K562 (cell line): Measurements from ENCODE around the gene ABCC1. TPM values are rescaled to one million over a fixed set of nuclear protein-coding genes. Genes with fewer than 3 reads are reported as not detected.

ENCODE experiments used
- ATAC-seq: fragments of 200-7000 bp; cut with Tn5 transposase; 3 replicates; pipeline ENCODE4 v1.9.1; 2020; ENCODE audit warnings: moderate library complexity
- BruUV-seq: library from RNA; stranded (reverse); fragments of 400-500 nt; replicated peaks from 2 replicates; lab custom pipeline; 2021; lab: Mats Ljungman, UMichigan
- CTCF ChIA-PET: fragments of 300-600 bp; formaldehyde crosslinking; extraction: SDS; loops from one replicate; lab custom pipeline; 2021; ENCODE audit warnings: low intra/inter-chr PET ratio; lab: Yijun Ruan, JAX
- POLR2A ChIA-PET: fragments of 300-600, 350-650 bp; sonication (Branson Sonifier 250); formaldehyde crosslinking; extraction: SDS; loops from one replicate; lab custom pipeline; 2021; ENCODE audit warnings: antibody characterized with exemption, inconsistent platforms; lab: Yijun Ruan, JAX
- DNase-seq, 4 experiments: peaks; one replicate each; pipeline versions ENCODE4 v3.0.0 to v3.0.0-alpha.2; 2011 to 2018; ENCODE audit warnings: low spot score in 3 of 4, mixed read lengths in 3 of 4; ENCODE audit errors: extremely low read depth in 1 of 4
- FAIRE-seq: peaks from 2 replicates; lab custom pipeline; 2011; peaks lifted over from hg19 to GRCh38; lab: Jason Lieb, UNC
- H2AFZ ChIP-seq: 2 replicates; pipeline ENCODE4 v1.6.0; 2011; ENCODE audit warnings: low read depth, low read length, control low read depth, inconsistent platforms
- H3K27ac ChIP-seq: fragments of 200-600 bp; 3 replicates; pipeline ENCODE4 v1.8.0; 2011; ENCODE audit warnings: low read depth, mild to moderate bottlenecking, control low read depth, inconsistent platforms, low read length, moderate library complexity, mixed read lengths; ENCODE audit errors: extremely low read depth
- H3K27me3 ChIP-seq, 2 experiments: fragments of 300-600 bp in 1 of 2; 2 replicates in 1 of 2; 3 replicates in 1 of 2; pipeline versions ENCODE4 v1.6.0 to v1.8.0; 2011; ENCODE audit warnings: inconsistent platforms in 2 of 2, low read length in 2 of 2, mild to moderate bottlenecking in 1 of 2, mixed read lengths in 1 of 2, moderate library complexity in 1 of 2; ENCODE audit not compliant: control insufficient read depth in 2 of 2, insufficient read depth in 2 of 2
- H3K36me3 ChIP-seq: fragments of 300-600 bp; 3 replicates; pipeline ENCODE4 v1.8.0; 2011; ENCODE audit warnings: mild to moderate bottlenecking, low read length, inconsistent platforms; ENCODE audit not compliant: control insufficient read depth, insufficient read depth
- H3K4me1 ChIP-seq, 2 experiments: fragments of 200-600 bp in 1 of 2; replicated peaks in 1 of 2; 2 replicates in 1 of 2; 3 replicates in 1 of 2; pipeline versions ENCODE4 v1.5.1 to v1.8.0; 2011; ENCODE audit warnings: inconsistent platforms in 2 of 2, low read length in 2 of 2, mild to moderate bottlenecking in 1 of 2, mixed read lengths in 1 of 2, moderate library complexity in 1 of 2; ENCODE audit not compliant: control insufficient read depth in 2 of 2, insufficient read depth in 2 of 2
- H3K4me2 ChIP-seq: 2 replicates; pipeline ENCODE4 v1.6.1; 2011; ENCODE audit warnings: low read length, control low read depth, inconsistent platforms, mixed read lengths; ENCODE audit not compliant: insufficient read depth
- H3K4me3 ChIP-seq: fragments of 200-600 bp; sonication (generic), shearing (Covaris generic); 2 replicates; pipeline ENCODE4 v1.5.1; 2016; ENCODE audit warnings: control low read depth, inconsistent platforms
- H3K79me2 ChIP-seq: fragments of 200-600 bp; 3 replicates; pipeline ENCODE4 v1.8.0; 2011; ENCODE audit warnings: low read length, inconsistent platforms; ENCODE audit not compliant: control insufficient read depth, insufficient read depth
- H3K9ac ChIP-seq, 2 experiments: 2 replicates each; pipeline versions ENCODE4 v1.6.0 to v1.6.1; 2011; ENCODE audit warnings: low read depth in 2 of 2, low read length in 2 of 2, control low read depth in 1 of 2, inconsistent platforms in 1 of 2, mild to moderate bottlenecking in 1 of 2, mixed read lengths in 1 of 2; ENCODE audit not compliant: insufficient read depth in 1 of 2
- H3K9me1 ChIP-seq: one replicate; pipeline ENCODE4 v1.6.0; 2011; ENCODE audit warnings: inconsistent platforms, mild to moderate bottlenecking, low read length, moderate library complexity; ENCODE audit not compliant: control insufficient read depth, insufficient read depth
- H3K9me3 ChIP-seq: replicated peaks from 2 replicates; pipeline ENCODE4 v1.5.1; 2011; ENCODE audit warnings: low read depth, low read length, inconsistent platforms; ENCODE audit not compliant: control insufficient read depth, insufficient read depth
- H4K20me1 ChIP-seq: replicated peaks from 2 replicates; pipeline ENCODE4 v1.6.1; 2011; ENCODE audit warnings: low read length, inconsistent platforms, mixed read lengths; ENCODE audit not compliant: control insufficient read depth, insufficient read depth
- CHD2 ChIP-seq: IDR thresholded peaks from 2 replicates; pipeline ENCODE4 v1.6.1; 2011; ENCODE audit warnings: low read depth, low read length
- MNT ChIP-seq, 2 experiments: fragments of 450-650 bp; conservative IDR thresholded peaks; 2 replicates each; pipeline ENCODE4 v1.6.1; 2017; ENCODE audit warnings: mild to moderate bottlenecking in 2 of 2, moderate library complexity in 2 of 2
- NR4A1 ChIP-seq, 2 experiments: fragments of 250-450 bp in 1 of 2; fragments of 450-650 bp in 1 of 2; sonication (Bioruptor Pico) in 1 of 2; IDR thresholded peaks; 2 replicates each; pipeline versions ENCODE4 v1.4.0 to v1.6.1; 2016 to 2020; ENCODE audit warnings: mild to moderate bottlenecking in 2 of 2, missing compliant biosample characterization in 1 of 2, missing genetic modification characterization in 1 of 2, moderate library complexity in 1 of 2
- PATZ1 ChIP-seq: fragments of 250-450 bp; sonication (Bioruptor Pico); IDR thresholded peaks from 2 replicates; pipeline ENCODE4 v1.5.0; 2020; ENCODE audit warnings: mild to moderate bottlenecking, borderline replicate concordance
- RAD21 ChIP-seq, 2 experiments: fragments of 250-450 bp in 1 of 2; fragments of 450-650 bp in 1 of 2; sonication (Bioruptor Pico) in 1 of 2; formaldehyde crosslinking in 1 of 2; IDR thresholded peaks in 1 of 2; conservative IDR thresholded peaks in 1 of 2; 2 replicates each; pipeline versions ENCODE4 v1.4.0 to v1.8.0; 2020 to 2022; ENCODE audit warnings: mild to moderate bottlenecking in 2 of 2, moderate library complexity in 1 of 2
- RFX1 ChIP-seq: fragments of 450-650 bp; IDR thresholded peaks from 2 replicates; pipeline ENCODE4 v1.6.1; 2016; ENCODE audit warnings: mild to moderate bottlenecking, moderate library complexity
- SIRT6 ChIP-seq: IDR thresholded peaks from one replicate; pipeline ENCODE4 v1.6.1; 2012; ENCODE audit warnings: low read depth, mild to moderate bottlenecking, control low read depth, inconsistent platforms, low read length, moderate library complexity
- SREBF2 ChIP-seq: sonication (generic); formaldehyde crosslinking; IDR thresholded peaks from 2 replicates; pipeline ENCODE4 v1.4.0; 2020; ENCODE audit warnings: mild to moderate bottlenecking, missing genetic modification reagents
- ZNF551 ChIP-seq: fragments of 250-450 bp; sonication (Bioruptor Pico); IDR thresholded peaks from 2 replicates; pipeline ENCODE4 v1.5.0; 2021; ENCODE audit warnings: mild to moderate bottlenecking, moderate library complexity
- ZNF668 ChIP-seq: fragments of 250-450 bp; sonication (Bioruptor Pico); IDR thresholded peaks from 2 replicates; pipeline ENCODE4 v1.8.0; 2022; ENCODE audit warnings: mild to moderate bottlenecking, inconsistent platforms
- ZSCAN29 ChIP-seq: fragments of 450-650 bp; IDR thresholded peaks from 2 replicates; pipeline ENCODE4 v1.6.1; 2017
- WGBS: fragments of 100-300 bp; shearing (Covaris generic); methylation state at CpG from one replicate; pipeline ENCODE4 v1.1.6; 2016; ENCODE audit warnings: low coverage, mixed read lengths; ENCODE audit not compliant: insufficient coverage; ENCODE audit errors: missing lambda C conversion rate; 5-methylcytosine and 5-hydroxymethylcytosine counted together
- in situ Hi-C: fragments of 300-500 bp; cut with MboI; formaldehyde crosslinking; loops from 4 replicates; pipeline ENCODE4 v1.15.0; 2018; ENCODE audit warnings: inconsistent platforms, mixed read lengths
- intact Hi-C: fragments of 100-400 bp; cut with micrococcal nuclease; formaldehyde crosslinking; loops from 2 replicates; pipeline ENCODE4 v1.14.2; 2022
- polyA plus RNA-seq, 8 experiments: library from polyadenylated mRNA; depleted of rRNA in 4 of 8; stranded (reverse) in 5 of 8; unstranded in 3 of 8; fragments of >200 nt; fragmentation: Nextera tagmentation in 2 of 8; fragmentation: Illumina TruSeq in 1 of 8; extraction: Ambion mirVana in 2 of 8; extraction: Trizol in 1 of 8; gene quantifications; 2 replicates each; pipeline versions ENCODE4 v1.2.1 to v1.2.3, GENCODE V29; 2011 to 2014; ENCODE audit warnings: inconsistent platforms in 1 of 8, missing spikeins in 1 of 8
- total RNA-seq, 7 experiments: library from RNA; depleted of rRNA in 6 of 7; stranded (reverse); fragments of >200 nt in 6 of 7; fragmentation: Illumina TruSeq in 2 of 7; extraction: Trizol in 2 of 7; gene quantifications; 2 replicates each; pipeline versions ENCODE4 v1.2.1 to v1.2.3, GENCODE V29; 2011 to 2021; ENCODE audit warnings: low replicate concordance in 1 of 7
- TF ChIP-seq, protein P1 (sequence below): IDR thresholded peaks from 3 replicates; pipeline ENCODE4 v1.6.1; 2011; ENCODE audit warnings: borderline replicate concordance, mild to moderate bottlenecking, moderate library complexity; ENCODE audit not compliant: insufficient read length; ENCODE audit errors: extremely low read depth
- TF ChIP-seq, protein P2 (sequence below): sonication (generic); formaldehyde crosslinking; IDR thresholded peaks from 2 replicates; pipeline ENCODE4 v1.8.0; 2022; ENCODE audit warnings: missing genetic modification reagents, mild to moderate bottlenecking, borderline replicate concordance

Gene ABCC1
- total and polyA plus RNA-seq, 9 of the 15 experiments (the other 6 are each of a cell fraction or from before 2014, with no cell fraction given), result 3.9 to 41.6 (median 10.0) TPM

- no peaks in the 10 kb centered on the region for H3K27me3 ChIP-seq
- H3K9ac ChIP-seq, result no peak overlapping the region
- H3K27ac ChIP-seq, result no peak overlapping the region
- in situ Hi-C loops (no loop called here), intact Hi-C loops (no loop called here)
- H3K4me1 ChIP-seq, result peaks cover 10 to 21% of the 10 kb centered on the region in 2 experiments; a peak in 4 of 5 replicates
- ChIA-PET POLR2A (no interaction called here), CTCF (no interaction called here)
- no peak overlapping the region for H3K4me3 ChIP-seq
- H2AFZ ChIP-seq, result no peak overlapping the region
- no TSS peak for BruUV-seq
- no peaks in the 10 kb centered on the region for H3K79me2 ChIP-seq
- H3K36me3 ChIP-seq, result no peaks in the 10 kb centered on the region
- DNase-seq, result no peak
- 66% methylated on average over 10 of the region's 10 CpGs for WGBS
- peak; percentile 31 for ATAC-seq
- H3K9me1 ChIP-seq, result no peaks in the 10 kb centered on the region
- H3K4me2 ChIP-seq, result no peak overlapping the region
- no peaks in the 10 kb centered on the region for H4K20me1 ChIP-seq
- FAIRE-seq, result no peak
- H3K9me3 ChIP-seq, result no peaks in the 10 kb centered on the region
- TF ChIP-seq NR4A1 (CRISPR knock-in tag; IDR thresholded peaks at IDR 0.05) (no peak), NR4A1 (tag; IDR thresholded peaks at IDR 0.05) (no peak), ZSCAN29 (no peak), RFX1 (no peak), ZNF668 (no peak), SIRT6 (no peak), CHD2 (no peak), RAD21 (CRISPR knock-in tag; conservative IDR thresholded peaks at IDR 0.05 in 1 of 2, IDR thresholded peaks at IDR 0.05 in 1 of 2) (no peak), MNT (conservative IDR thresholded peaks at IDR 0.05) (no peak), SREBF2 (no peak), ZNF551 (CRISPR knock-in tag) (no peak), PATZ1 (CRISPR knock-in tag) (no peak)
- TF ChIP-seq, protein P1, sequence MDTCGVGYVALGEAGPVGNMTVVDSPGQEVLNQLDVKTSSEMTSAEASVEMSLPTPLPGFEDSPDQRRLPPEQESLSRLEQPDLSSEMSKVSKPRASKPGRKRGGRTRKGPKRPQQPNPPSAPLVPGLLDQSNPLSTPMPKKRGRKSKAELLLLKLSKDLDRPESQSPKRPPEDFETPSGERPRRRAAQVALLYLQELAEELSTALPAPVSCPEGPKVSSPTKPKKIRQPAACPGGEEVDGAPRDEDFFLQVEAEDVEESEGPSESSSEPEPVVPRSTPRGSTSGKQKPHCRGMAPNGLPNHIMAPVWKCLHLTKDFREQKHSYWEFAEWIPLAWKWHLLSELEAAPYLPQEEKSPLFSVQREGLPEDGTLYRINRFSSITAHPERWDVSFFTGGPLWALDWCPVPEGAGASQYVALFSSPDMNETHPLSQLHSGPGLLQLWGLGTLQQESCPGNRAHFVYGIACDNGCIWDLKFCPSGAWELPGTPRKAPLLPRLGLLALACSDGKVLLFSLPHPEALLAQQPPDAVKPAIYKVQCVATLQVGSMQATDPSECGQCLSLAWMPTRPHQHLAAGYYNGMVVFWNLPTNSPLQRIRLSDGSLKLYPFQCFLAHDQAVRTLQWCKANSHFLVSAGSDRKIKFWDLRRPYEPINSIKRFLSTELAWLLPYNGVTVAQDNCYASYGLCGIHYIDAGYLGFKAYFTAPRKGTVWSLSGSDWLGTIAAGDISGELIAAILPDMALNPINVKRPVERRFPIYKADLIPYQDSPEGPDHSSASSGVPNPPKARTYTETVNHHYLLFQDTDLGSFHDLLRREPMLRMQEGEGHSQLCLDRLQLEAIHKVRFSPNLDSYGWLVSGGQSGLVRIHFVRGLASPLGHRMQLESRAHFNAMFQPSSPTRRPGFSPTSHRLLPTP, result no peak
- TF ChIP-seq, protein P2, sequence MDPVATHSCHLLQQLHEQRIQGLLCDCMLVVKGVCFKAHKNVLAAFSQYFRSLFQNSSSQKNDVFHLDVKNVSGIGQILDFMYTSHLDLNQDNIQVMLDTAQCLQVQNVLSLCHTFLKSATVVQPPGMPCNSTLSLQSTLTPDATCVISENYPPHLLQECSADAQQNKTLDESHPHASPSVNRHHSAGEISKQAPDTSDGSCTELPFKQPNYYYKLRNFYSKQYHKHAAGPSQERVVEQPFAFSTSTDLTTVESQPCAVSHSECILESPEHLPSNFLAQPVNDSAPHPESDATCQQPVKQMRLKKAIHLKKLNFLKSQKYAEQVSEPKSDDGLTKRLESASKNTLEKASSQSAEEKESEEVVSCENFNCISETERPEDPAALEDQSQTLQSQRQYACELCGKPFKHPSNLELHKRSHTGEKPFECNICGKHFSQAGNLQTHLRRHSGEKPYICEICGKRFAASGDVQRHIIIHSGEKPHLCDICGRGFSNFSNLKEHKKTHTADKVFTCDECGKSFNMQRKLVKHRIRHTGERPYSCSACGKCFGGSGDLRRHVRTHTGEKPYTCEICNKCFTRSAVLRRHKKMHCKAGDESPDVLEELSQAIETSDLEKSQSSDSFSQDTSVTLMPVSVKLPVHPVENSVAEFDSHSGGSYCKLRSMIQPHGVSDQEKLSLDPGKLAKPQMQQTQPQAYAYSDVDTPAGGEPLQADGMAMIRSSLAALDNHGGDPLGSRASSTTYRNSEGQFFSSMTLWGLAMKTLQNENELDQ (CRISPR knock-in tag), result no peak
These were observed 200.3 kb downstream of the ABCC1 start for GRCh38 chr16:16149710-16150116.
